Sciatic nerve (tissue), 2 donors: ENCODE data around the gene UVSSA. TPM values are rescaled to one million over a fixed set of nuclear protein-coding genes. Genes with fewer than 3 reads are reported as not detected.
A peak's percentile ranks its signal among the peaks of the same experiment; 100 is the strongest.

Experiments
- ATAC-seq: fragments of 200-7000 bp; cut with Tn5 transposase; one replicate; pipeline ENCODE4 v1.9.1; 2020; ENCODE audit warnings: mild to moderate bottlenecking, moderate library complexity
- DNase-seq: peaks from one replicate; pipeline ENCODE4 v3.0.0-alpha.2; 2020; ENCODE audit warnings: low spot score
- intact Hi-C: fragments of 100-400 bp; cut with DNase I; formaldehyde crosslinking; loops from one replicate; pipeline ENCODE4 v1.14.2; 2022
- total RNA-seq: library from RNA; stranded (reverse); fragmentation: NEBNext Ultra II Directional; extraction: Animal tissue kit (Norgen Biotek cat#: 25700); gene quantifications from one replicate; pipeline ENCODE4 v1.2.1, GENCODE V29; 2021
- donor health status: DM: no; HTN: no; CAD: no.
- donor health status: DM: no; HTN: no; CAD: no.

Gene UVSSA
- total RNA-seq, 1 donor from 2014 or later = 33.5 TPM

DNA sequence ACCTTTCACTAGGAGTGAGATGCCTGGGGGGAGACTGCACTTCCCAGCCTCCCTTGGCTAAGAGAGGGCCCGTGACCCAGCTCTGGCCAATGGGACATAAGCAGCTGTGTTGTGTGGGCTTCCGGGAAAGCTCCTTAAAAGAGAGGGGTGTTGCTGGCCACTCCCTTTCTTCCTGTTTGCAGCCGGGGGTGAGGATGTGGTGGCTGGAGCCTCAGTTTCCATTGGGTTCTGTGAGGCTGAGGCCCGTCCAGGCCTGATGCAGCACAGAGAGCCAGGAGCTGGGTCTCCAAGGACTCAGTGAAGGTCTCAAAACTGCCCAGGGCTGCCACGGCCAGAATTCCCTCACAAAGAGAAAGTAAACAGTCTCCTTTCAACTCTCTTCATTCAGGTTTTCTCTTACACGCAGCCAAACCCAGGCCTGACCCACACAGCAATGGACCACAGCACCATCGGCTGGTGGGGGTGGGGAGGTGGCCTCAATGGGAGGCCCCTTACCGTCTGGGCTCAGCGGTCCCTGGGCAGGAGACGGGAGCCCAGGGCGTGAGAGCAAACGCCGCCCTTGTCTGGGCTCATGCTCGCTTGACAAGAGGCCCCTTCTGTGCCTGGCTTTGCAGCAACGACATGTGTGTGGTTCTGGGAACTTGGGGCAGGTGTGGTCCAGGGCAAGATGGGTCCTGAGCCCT is 52.6 kb downstream of the UVSSA start:
- intact Hi-C loops = no loop called here
- ATAC-seq (no peak), DNase-seq (no peak)

DNA sequence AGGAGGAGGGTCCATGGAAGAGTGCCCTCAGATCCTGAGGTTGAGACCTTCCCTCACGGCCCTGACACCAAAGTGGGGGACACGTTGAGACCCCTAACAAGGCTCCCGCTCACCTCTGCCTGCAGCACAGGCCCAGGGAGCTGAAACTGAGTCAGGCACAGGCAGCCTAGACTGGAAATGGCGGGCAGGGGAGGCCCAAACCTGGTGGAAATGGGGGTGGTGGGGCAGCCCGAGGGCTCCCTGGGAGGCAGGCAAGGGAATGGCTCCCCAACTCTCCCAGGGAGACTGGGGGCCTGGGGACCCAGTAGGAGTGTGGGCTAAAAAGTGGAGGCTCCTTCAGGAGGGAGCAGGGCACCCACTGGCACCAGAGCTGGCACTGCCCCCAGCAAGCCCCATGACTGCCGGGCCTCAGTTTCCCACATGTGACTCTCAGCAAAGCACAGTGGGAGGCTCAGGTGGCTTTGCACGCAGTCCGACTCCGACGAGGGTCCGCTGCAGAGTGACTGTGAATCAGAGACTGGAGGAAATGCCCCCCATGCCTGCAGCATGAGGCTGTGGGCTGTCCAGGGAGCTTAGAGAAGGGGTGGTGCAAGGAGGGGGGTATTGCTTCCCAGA is 53.3 kb downstream of the UVSSA start:
- intact Hi-C loops = no loop called here
- ATAC-seq (no peak), DNase-seq (no peak)

GRCh38 chr4:1400831-1401408 is 53.9 kb downstream of the UVSSA start:
- intact Hi-C loops = no loop called here
- ATAC-seq (no peak), DNase-seq (peak; percentile 49)

DNA sequence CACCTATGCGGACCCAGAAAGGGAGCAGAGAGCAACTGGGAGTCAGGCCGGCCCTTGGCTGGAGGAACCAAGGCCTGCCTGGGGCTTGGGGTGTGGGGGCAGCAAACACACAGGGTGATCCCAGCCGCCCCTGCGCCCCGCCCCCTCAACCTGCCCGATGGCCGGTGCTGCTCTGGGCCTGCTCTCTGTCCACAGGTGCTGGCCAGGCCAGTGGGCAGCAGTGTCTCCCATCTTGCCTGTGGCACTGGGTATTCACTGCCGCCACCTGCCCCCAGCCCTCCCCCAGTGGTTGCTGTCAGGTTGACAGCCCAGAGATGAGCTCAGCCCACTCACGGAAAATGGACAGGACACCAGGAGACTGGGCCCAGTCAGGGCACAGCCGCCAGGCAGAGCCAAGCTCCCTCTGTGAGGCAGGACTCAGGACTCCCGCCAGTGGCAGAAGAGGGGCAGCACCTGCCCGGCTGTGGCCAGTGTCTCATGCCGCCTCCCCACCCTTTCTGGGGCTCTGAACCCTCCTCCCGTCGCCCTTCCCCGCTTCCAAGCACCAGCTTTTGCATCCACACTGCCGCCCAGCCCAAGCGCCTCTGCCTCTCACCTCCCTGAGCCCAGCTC is 54.5 kb downstream of the UVSSA start:
- DNase-seq (peak; percentile 41), ATAC-seq (no peak)
- intact Hi-C loops = no loop called here

GRCh38 chr4:1402021-1402515 is 55.1 kb downstream of the UVSSA start:
- no peak for ATAC-seq
- DNase-seq = no peak
- intact Hi-C loops = no loop called here

DNA sequence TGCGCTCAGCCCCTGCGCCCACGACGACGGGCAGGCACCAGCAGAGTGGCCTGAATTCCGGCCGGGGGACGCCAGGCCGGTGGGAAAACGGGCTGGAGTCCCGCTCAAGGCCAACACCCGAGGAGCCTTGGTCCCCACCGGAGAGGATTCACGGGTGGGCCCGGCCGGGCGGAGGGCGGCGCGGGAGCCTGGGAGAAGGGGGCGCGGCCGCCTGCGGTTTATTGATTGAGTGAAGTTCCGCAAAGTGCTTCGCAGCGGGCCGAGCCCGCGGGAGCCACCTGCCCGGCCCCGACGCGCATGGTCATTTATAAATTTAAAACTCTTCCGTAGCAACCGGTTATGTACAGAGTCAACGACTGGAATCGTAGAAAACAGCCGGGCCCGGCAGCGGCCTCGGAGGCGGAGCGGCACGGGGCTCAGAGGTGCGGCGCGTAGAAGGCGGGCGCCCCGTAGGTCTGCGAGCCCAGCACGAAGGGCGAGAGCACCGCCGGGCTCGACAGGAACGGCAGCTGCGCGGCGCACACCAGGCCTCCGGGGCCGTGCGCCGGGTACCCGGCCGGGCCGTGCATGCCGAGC is 55.6 kb downstream of the UVSSA start:
- ATAC-seq = no peak
- intact Hi-C loops = no loop called here
- no peak for DNase-seq

DNA sequence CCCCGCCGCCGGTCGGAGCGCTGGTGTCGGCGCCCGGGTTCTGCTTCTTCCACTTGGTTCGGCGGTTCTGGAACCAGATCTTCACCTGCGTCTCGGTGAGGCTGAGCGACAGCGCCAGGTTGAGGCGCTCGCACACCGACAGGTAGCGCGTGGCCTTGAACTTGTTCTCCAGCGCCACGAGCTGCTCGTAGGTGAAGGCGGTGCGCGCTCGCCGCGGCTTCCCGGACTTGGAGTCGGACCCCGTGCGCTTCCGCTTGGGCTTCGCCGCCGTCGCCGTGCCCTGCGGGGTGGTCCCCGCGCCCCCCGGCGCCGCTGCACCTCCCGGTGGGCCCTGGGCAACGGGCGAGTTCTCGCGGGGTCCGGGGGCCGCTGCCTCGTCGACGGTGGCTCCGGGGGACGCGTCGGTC is 56.2 kb downstream of the UVSSA start:
- intact Hi-C loops = no loop called here
- ATAC-seq (no peak), DNase-seq (no peak)

DNA sequence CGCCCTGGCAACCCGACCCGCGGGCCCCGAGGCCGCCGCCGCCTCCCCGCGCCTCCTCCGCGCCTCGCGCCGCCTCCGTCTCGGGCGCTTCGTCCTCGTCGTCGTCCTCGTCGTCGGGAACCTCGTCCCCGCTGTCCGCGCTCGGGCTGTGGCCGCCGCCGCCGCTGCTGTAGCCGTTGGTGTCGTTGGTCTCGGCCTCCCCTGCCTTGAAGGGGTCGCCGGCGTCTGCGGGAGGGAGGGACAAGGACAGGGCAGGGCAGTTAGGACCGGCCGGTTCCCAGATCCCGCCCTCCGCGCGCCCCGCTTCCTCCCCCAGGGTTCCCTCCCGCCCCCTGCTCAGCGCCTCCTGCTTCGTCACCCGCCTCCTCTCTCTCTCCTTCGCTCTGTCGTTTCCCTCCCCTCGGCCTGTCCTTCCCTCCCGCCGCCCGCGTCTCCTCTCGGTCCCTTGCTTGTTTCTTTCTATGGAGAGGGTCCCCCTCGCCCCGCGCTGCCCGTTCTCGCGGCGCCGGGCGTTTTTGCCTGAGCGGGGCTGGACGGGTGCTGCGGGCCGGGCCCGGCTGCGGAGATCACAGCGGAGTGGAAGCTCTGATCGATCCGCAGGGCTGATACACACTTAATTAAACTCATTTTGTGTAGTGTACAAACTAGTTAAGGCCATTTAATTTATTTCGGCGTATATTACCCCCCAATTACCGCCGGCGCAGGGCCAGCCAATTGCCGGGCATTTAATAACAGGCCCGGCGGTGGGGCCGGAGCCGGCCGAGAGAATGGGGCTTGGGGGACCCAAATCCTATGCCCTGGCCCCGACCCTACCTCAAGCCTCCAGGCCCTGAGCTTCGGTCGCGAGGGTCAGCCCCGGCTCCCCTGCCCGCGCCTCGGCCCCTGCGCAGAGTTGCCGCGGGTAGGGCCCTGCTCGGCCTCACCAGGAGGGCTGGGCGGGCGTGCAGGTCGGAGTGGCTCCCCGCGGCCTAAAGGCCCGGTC is 56.9 kb downstream of the UVSSA start:
- intact Hi-C loops = no loop called here
- no peak for ATAC-seq
- DNase-seq = peak; percentile 52

- intact Hi-C loops = no loop called here
- ATAC-seq = no peak
- DNase-seq = no peak
Measured at GRCh38 chr4:1404573-1405253, 57.7 kb downstream of the UVSSA start.

DNA sequence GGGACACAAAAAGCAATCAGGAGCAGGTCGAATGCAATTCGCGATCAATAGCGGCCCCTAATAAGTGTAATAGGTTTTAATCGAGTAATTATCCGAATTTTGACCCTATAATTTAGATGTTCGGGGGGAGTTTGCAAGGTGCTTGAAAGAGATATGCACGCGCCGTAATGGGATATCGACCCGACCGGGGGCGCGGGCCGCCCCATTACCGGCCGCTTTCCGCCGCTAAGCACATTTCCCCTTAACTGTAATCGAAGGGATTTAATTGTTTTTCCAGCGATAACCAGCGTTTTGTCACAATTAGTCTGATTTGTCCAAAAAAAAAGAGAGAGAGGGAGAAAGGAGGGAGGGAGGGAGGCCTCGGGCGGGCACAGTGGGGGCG is 58.2 kb downstream of the UVSSA start:
- ATAC-seq (no peak), DNase-seq (no peak)
- intact Hi-C loops = no loop called here

DNA sequence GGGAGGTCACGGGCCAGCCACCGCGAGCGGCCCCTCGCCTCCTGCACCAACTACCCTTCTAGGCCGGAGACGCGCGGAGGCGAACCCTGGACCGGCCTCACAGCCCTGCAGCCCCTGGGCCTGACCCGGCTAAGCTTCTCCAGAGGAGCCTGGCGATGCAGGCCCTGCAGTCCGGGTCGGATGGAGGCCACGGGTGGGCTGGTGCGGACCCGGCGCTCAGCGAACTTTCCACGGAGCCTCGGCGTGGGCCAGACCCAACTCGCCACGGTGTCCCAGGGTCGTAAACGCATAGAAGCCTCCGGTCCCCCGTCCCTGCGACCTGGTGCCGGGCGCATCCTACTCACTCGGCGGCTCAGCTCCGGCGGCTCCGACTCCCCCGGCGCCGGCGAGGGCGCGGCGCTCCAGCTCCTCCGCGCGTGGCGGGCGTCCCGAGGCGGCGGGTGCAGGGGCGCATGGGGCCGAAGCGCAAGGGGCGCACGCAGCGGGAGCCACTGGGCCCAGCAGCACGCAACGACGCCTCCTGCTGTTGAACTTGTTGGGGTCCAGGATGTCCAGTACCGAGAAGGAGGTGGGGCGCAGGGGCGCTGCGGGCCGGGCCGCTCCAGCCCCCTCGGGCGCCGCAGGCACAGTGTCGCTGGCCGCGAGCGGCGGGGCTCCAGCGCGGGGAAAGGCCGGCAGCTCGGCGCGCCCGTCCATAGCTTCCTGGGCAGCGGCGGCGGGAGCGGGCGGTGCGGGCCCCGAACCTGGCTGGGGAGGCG is 58.8 kb downstream of the UVSSA start:
- no peak for DNase-seq
- ATAC-seq = no peak
- intact Hi-C loops = no loop called here

- intact Hi-C loops = no loop called here
- ATAC-seq (no peak), DNase-seq (no peak)
Measured at GRCh38 chr4:1406394-1406980, 59.5 kb downstream of the UVSSA start, which contains the start of gene NKX1-1. NKX1-1 (minus strand) TSS chr4:1406442; CDS start chr4:1406442, 0 bp downstream.

GRCh38 chr4:1406981-1407656 is 60.1 kb downstream of the UVSSA start:
- DNase-seq (no peak), ATAC-seq (no peak)
- intact Hi-C loops = no loop called here

DNA sequence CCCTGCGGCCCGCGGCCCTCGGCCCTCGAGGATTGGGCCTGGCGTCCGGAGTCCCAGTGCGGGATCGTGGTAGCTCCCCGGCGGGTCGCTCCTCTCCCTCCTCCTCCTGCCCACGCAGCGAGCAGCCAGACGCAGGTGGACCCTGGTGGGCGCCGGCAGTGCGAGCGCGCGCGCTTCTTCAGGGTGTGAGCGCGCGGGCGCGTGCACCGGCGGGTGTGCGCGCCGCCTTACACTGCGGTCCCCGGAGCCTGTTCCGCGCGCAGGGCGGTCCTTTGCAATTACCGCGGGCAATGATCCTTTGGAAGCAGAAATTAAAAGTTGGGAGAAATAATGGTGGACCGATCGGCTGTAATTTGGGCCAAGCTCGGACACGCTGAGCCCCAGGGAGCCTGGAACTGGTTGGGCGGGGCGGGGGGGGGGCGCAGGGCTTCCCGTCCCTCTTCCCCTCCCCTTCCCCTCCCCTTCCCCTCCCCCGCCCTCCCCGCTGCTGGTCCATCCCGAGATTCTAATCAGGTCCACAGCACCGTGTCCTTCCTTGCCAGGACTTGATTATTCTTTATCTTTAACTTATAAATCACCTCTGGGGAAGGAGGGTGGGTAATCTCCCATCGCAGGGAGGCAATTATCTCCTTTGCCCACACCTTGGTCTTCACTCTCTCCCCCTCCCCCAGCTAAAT is 60.8 kb downstream of the UVSSA start:
- intact Hi-C loops = no loop called here
- DNase-seq = no peak
- ATAC-seq = no peak

- intact Hi-C loops = no loop called here
- ATAC-seq (no peak), DNase-seq (no peak)
Measured at GRCh38 chr4:1408418-1408817, 61.4 kb downstream of the UVSSA start.

- no peak for DNase-seq
Measured at GRCh38 chr4:1409079-1409478, 62.1 kb downstream of the UVSSA start.

More at GRCh38 chr4:1409079-1409478, 62.1 kb downstream of the UVSSA start:
- ATAC-seq = no peak
- intact Hi-C loops = no loop called here
